SK-N-SH (cell line): ENCODE results near the gene ZC3H8. TPM values are rescaled to one million over a fixed set of nuclear protein-coding genes. Genes with fewer than 3 reads are reported as not detected.

Source experiments
- CTCF ChIA-PET: fragments of 300-600, 350-600 bp; formaldehyde crosslinking; extraction: SDS; loops from one replicate; lab custom pipeline; 2021; lab: Yijun Ruan, JAX
- POLR2A ChIA-PET: fragments of 350-600 bp; sonication (Branson Sonifier 250); formaldehyde crosslinking; extraction: SDS; loops from one replicate; lab custom pipeline; 2020; ENCODE audit warnings: antibody characterized with exemption, inconsistent platforms; lab: Yijun Ruan, JAX
- DNase-seq: peaks from one replicate; pipeline ENCODE4 v3.0.0; 2012
- H2AFZ ChIP-seq: fragments of 200-600 bp; sonication (generic); 2 replicates; pipeline ENCODE4 v1.8.1; 2016; ENCODE audit warnings: antibody characterized with exemption, mild to moderate bottlenecking, low read depth
- H3F3A ChIP-seq: fragments of 200-600 bp; sonication (generic); replicated peaks from 2 replicates; pipeline ENCODE3; 2016; ENCODE audit warnings: antibody characterized with exemption, mild to moderate bottlenecking; ENCODE audit not compliant: insufficient read depth
- H3K27ac ChIP-seq, 2 experiments: fragments of 200-500 bp in 1 of 2; fragments of 200-600 bp in 1 of 2; sonication (Bioruptor generic) in 1 of 2; sonication (generic), shearing (Covaris generic) in 1 of 2; 2 replicates each; pipeline versions ENCODE4 v1.5.1 to v1.6.1; 2014 to 2016; ENCODE audit warnings: low read depth in 2 of 2, inconsistent platforms in 1 of 2, low read length in 1 of 2, mild to moderate bottlenecking in 1 of 2, mixed read lengths in 1 of 2
- H3K27me3 ChIP-seq: fragments of 200-600 bp; sonication (generic), shearing (Covaris generic); 2 replicates; pipeline ENCODE4 v1.6.1; 2016; ENCODE audit warnings: mixed run types; ENCODE audit not compliant: insufficient read depth
- H3K36me3 ChIP-seq, 2 experiments: fragments of 200-500 bp in 1 of 2; fragments of 200-600 bp in 1 of 2; sonication (Bioruptor generic) in 1 of 2; sonication (generic) in 1 of 2; replicated peaks in 1 of 2; 2 replicates each; pipeline versions ENCODE3 to v1.5.1; 2014 to 2016; ENCODE audit warnings: low read length in 1 of 2, mild to moderate bottlenecking in 1 of 2; ENCODE audit not compliant: insufficient read depth in 2 of 2, control insufficient read depth in 1 of 2
- H3K4me1 ChIP-seq, 2 experiments: fragments of 200-500 bp in 1 of 2; fragments of 200-600 bp in 1 of 2; sonication (Bioruptor generic) in 1 of 2; sonication (generic), shearing (Covaris generic) in 1 of 2; 2 replicates each; pipeline versions ENCODE4 v1.5.1 to v1.6.1; 2014 to 2016; ENCODE audit warnings: low read depth in 1 of 2, low read length in 1 of 2, mixed run types in 1 of 2; ENCODE audit not compliant: insufficient read depth in 2 of 2, control insufficient read depth in 1 of 2
- H3K4me2 ChIP-seq: fragments of 200-600 bp; sonication (generic), shearing (Covaris generic); 2 replicates; pipeline ENCODE4 v1.6.1; 2017; ENCODE audit warnings: mixed run types
- H3K4me3 ChIP-seq, 2 experiments: fragments of 200-500 bp in 1 of 2; fragments of 200-600 bp in 1 of 2; sonication (Bioruptor generic) in 1 of 2; sonication (generic), shearing (Covaris generic) in 1 of 2; 2 replicates each; pipeline versions ENCODE4 v1.5.1 to v1.8.1; 2014 to 2016; ENCODE audit warnings: low read depth in 2 of 2, inconsistent platforms in 1 of 2, low read length in 1 of 2, mild to moderate bottlenecking in 1 of 2, mixed read lengths in 1 of 2, moderate library complexity in 1 of 2
- H3K79me2 ChIP-seq: fragments of 200-600 bp; sonication (generic); 2 replicates; pipeline ENCODE4 v1.8.1; 2017; ENCODE audit warnings: mild to moderate bottlenecking; ENCODE audit not compliant: insufficient read depth
- H3K9ac ChIP-seq: fragments of 200-600 bp; sonication (generic); 2 replicates; pipeline ENCODE4 v1.6.1; 2017; ENCODE audit warnings: mixed run types
- H3K9me2 ChIP-seq: fragments of 200-600 bp; sonication (generic); 2 replicates; pipeline ENCODE4 v1.6.1; 2017; ENCODE audit warnings: mixed run types
- H3K9me3 ChIP-seq: fragments of 200-600 bp; sonication (generic); 2 replicates; pipeline ENCODE4 v1.6.1; 2017; ENCODE audit warnings: mixed run types, mild to moderate bottlenecking, moderate library complexity
- H4K20me1 ChIP-seq: fragments of 200-600 bp; sonication (generic); 2 replicates; pipeline ENCODE4 v1.6.1; 2017; ENCODE audit warnings: mild to moderate bottlenecking, mixed run types; ENCODE audit not compliant: insufficient read depth
- ELF1 ChIP-seq: IDR thresholded peaks from 2 replicates; pipeline ENCODE4 v1.4.0; 2012
- EP300 ChIP-seq, 2 experiments: IDR thresholded peaks; 2 replicates each; pipeline versions ENCODE4 v1.4.0 to v1.6.1; 2012; ENCODE audit warnings: borderline replicate concordance in 1 of 2, low read depth in 1 of 2, low read length in 1 of 2
- FOSL2 ChIP-seq: IDR thresholded peaks from 2 replicates; pipeline ENCODE4 v1.4.0; 2012; ENCODE audit warnings: low read depth, mild to moderate bottlenecking, moderate library complexity, borderline replicate concordance
- GABPA ChIP-seq: IDR thresholded peaks from 2 replicates; pipeline ENCODE4 v1.4.0; 2012; ENCODE audit warnings: low read depth, mild to moderate bottlenecking
- JUND ChIP-seq: IDR thresholded peaks from 2 replicates; pipeline ENCODE4 v1.4.0; 2012
- MXI1 ChIP-seq: IDR thresholded peaks from 2 replicates; pipeline ENCODE4 v1.6.1; 2012; ENCODE audit warnings: mild to moderate bottlenecking, low read depth, low read length, improper control_type of control experiment
- NRF1 ChIP-seq: IDR thresholded peaks from 2 replicates; pipeline ENCODE4 v1.6.1; 2012; ENCODE audit warnings: low read depth, mild to moderate bottlenecking, low read length
- RCOR1 ChIP-seq: fragments of 150-350 bp; IDR thresholded peaks from 2 replicates; pipeline ENCODE4 v1.6.1; 2017; ENCODE audit warnings: antibody characterized with exemption, low read length
- RFX5 ChIP-seq: IDR thresholded peaks from 2 replicates; pipeline ENCODE4 v1.6.1; 2012; ENCODE audit warnings: mild to moderate bottlenecking, improper control_type of control experiment, low read length
- RXRA ChIP-seq: IDR thresholded peaks from 2 replicates; pipeline ENCODE4 v1.4.0; 2012; ENCODE audit warnings: low read depth, mild to moderate bottlenecking, borderline replicate concordance
- TAF1 ChIP-seq: IDR thresholded peaks from 2 replicates; pipeline ENCODE4 v1.6.1; 2012; ENCODE audit warnings: low read depth, mild to moderate bottlenecking, low read length, moderate library complexity, borderline replicate concordance
- TEAD4 ChIP-seq: IDR thresholded peaks from 2 replicates; pipeline ENCODE4 v1.4.0; 2012; ENCODE audit warnings: mild to moderate bottlenecking, borderline replicate concordance; ENCODE audit not compliant: insufficient read depth
- WGBS: methylation state at CpG from one replicate; pipeline ENCODE4 v1.1.6; 2017; ENCODE audit warnings: low lambda C conversion rate; 5-methylcytosine and 5-hydroxymethylcytosine counted together
- polyA plus RNA-seq, 3 experiments: library from polyadenylated mRNA; depleted of rRNA; stranded (reverse); fragments of >200 nt; gene quantifications; 2 replicates each; pipeline ENCODE4 v1.2.3, GENCODE V29; 2012
- TF ChIP-seq, protein P1 (sequence below): fragments of 150-350 bp; IDR thresholded peaks from 2 replicates; pipeline ENCODE4 v1.6.1; 2016; ENCODE audit warnings: mild to moderate bottlenecking, low read depth, low read length
- TF ChIP-seq, protein P2 (sequence below): fragments of 150-350 bp; IDR thresholded peaks from 2 replicates; pipeline ENCODE4 v1.6.1; 2017; ENCODE audit warnings: antibody characterized with exemption, low read length, low read depth, borderline replicate concordance
- TF ChIP-seq, protein P3 (sequence below): fragments of 200-600 bp; sonication (generic); IDR thresholded peaks from 2 replicates; pipeline ENCODE4 v1.6.1; 2017; ENCODE audit warnings: antibody characterized with exemption, mild to moderate bottlenecking, moderate library complexity
- TF ChIP-seq, protein P4 (sequence below): IDR thresholded peaks from 2 replicates; pipeline ENCODE4 v1.4.0; 2012; ENCODE audit warnings: low read depth

Gene ZC3H8
- polyA plus RNA-seq, 1 of the 3 experiments (the other 2 are of a cell fraction): 3.3 TPM

DNA sequence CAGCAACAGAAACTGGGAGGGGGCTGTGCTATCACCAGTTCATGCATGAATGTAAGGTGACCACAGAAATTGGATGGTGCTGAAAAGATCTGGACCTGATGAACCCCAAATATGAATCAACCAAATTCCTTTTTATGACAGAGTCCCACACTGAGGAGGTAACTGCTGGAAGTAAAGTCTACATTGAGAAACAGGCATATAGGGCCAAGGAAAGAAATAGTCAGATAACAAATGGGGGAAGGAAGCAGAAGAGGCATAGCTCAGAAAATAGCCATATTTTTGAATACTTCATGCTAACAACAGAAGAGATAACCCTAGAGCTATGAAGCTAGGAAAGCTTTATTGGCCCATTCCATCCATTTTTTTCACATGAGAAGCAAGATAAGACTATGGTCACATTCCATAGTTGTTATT lies 46.3 kb upstream of the ZC3H8 start:
- Histone ChIP-seq H3K4me2 (no peak overlapping the region), H3K27ac (peak overlapping the region in 1 of 2 experiments; percentile 5; a peak in 1 of 4 replicates), H3K9ac (no peak overlapping the region), H3K4me1 (peaks cover 0 to 5% of the 10 kb centered on the region in 2 experiments; a peak in 2 of 4 replicates), H3F3A (peaks cover 9% of the 10 kb centered on the region), H3K4me3 (no peak overlapping the region), H3K36me3 (peaks cover 8 to 10% of the 10 kb centered on the region in 2 experiments), H3K27me3 (no peaks in the 10 kb centered on the region), H4K20me1 (no peaks in the 10 kb centered on the region), H3K79me2 (no peaks in the 10 kb centered on the region; the same call in 1 of the 2 replicates), H3K9me2 (no peaks in the 10 kb centered on the region), H2AFZ (no peak overlapping the region), H3K9me3 (no peaks in the 10 kb centered on the region)
- ChIA-PET CTCF (no interaction called here), POLR2A (no interaction called here)
- TF ChIP-seq JUND: no peak
- no peak for TF ChIP-seq RFX5
- TF ChIP-seq TEAD4: no peak
- TF ChIP-seq, protein P1, sequence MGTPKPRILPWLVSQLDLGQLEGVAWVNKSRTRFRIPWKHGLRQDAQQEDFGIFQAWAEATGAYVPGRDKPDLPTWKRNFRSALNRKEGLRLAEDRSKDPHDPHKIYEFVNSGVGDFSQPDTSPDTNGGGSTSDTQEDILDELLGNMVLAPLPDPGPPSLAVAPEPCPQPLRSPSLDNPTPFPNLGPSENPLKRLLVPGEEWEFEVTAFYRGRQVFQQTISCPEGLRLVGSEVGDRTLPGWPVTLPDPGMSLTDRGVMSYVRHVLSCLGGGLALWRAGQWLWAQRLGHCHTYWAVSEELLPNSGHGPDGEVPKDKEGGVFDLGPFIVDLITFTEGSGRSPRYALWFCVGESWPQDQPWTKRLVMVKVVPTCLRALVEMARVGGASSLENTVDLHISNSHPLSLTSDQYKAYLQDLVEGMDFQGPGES: no peak
- no peak for TF ChIP-seq TAF1
- TF ChIP-seq RXRA: no peak
- TF ChIP-seq, protein P2, sequence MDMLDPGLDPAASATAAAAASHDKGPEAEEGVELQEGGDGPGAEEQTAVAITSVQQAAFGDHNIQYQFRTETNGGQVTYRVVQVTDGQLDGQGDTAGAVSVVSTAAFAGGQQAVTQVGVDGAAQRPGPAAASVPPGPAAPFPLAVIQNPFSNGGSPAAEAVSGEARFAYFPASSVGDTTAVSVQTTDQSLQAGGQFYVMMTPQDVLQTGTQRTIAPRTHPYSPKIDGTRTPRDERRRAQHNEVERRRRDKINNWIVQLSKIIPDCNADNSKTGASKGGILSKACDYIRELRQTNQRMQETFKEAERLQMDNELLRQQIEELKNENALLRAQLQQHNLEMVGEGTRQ: no peak
- TF ChIP-seq EP300 (IDR thresholded peaks at IDR 0.05; ENCODE audit: borderline replicate concordance in 1 of 2, low read depth in 1 of 2, low read length in 1 of 2): no peak
- TF ChIP-seq ELF1: no peak
- no peak for TF ChIP-seq NRF1
- TF ChIP-seq, protein P3, sequence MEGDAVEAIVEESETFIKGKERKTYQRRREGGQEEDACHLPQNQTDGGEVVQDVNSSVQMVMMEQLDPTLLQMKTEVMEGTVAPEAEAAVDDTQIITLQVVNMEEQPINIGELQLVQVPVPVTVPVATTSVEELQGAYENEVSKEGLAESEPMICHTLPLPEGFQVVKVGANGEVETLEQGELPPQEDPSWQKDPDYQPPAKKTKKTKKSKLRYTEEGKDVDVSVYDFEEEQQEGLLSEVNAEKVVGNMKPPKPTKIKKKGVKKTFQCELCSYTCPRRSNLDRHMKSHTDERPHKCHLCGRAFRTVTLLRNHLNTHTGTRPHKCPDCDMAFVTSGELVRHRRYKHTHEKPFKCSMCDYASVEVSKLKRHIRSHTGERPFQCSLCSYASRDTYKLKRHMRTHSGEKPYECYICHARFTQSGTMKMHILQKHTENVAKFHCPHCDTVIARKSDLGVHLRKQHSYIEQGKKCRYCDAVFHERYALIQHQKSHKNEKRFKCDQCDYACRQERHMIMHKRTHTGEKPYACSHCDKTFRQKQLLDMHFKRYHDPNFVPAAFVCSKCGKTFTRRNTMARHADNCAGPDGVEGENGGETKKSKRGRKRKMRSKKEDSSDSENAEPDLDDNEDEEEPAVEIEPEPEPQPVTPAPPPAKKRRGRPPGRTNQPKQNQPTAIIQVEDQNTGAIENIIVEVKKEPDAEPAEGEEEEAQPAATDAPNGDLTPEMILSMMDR: no peak
- no peak for TF ChIP-seq FOSL2
- DNase-seq: no peak

DNA sequence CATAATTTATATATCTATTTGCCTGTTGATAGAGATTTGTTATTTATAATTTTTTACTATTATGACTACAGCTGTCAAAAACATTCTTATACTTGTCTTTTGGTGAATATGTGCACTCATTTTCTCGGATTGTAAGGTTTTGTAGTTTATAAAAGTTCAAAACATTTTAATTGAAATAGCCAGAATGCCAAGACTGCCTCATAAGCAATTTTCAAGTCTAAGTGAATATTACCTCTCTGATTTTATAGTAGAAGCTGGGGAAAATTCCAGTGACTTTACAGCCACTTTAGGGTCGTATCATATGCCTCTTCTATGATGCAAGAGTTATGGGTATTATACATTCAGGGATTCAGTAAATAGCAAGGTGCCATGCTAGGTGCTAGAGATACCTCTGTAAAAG lies 41.6 kb upstream of the ZC3H8 start:
- WGBS: 69% methylated on average over 2 of the region's 2 CpGs
- Histone ChIP-seq H3K79me2 (no peaks in the 10 kb centered on the region; the same call in 1 of the 2 replicates), H3K27ac (no peak overlapping the region), H3K4me1 (peaks cover 0 to 5% of the 10 kb centered on the region in 2 experiments; a peak in 2 of 4 replicates), H3K9ac (no peak overlapping the region), H2AFZ (no peak overlapping the region), H3K9me3 (no peaks in the 10 kb centered on the region), H3F3A (peaks cover 1% of the 10 kb centered on the region), H3K4me3 (no peak overlapping the region), H3K4me2 (no peak overlapping the region), H3K27me3 (no peaks in the 10 kb centered on the region), H4K20me1 (no peaks in the 10 kb centered on the region), H3K9me2 (no peaks in the 10 kb centered on the region), H3K36me3 (no peaks in the 10 kb centered on the region)
- ChIA-PET CTCF (interaction anchor here (1.1 kb wide), 2 partner anchors 175 to 205 kb away, joined by 3 read pairs; no protein-coding TSS in a partner anchor), POLR2A (no interaction called here)
- no peak for DNase-seq
- no peak for TF ChIP-seq GABPA
- no peak for TF ChIP-seq RCOR1
- TF ChIP-seq MXI1: no peak
- TF ChIP-seq, protein P1: no peak
- TF ChIP-seq, protein P4, sequence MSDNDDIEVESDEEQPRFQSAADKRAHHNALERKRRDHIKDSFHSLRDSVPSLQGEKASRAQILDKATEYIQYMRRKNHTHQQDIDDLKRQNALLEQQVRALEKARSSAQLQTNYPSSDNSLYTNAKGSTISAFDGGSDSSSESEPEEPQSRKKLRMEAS: no peak
